ENCODE measurements around the gene GNPTAB. TPM values are rescaled to one million over a fixed set of nuclear protein-coding genes. Genes with fewer than 3 reads are reported as not detected.

GNPTAB gene
- total and polyA plus RNA-seq, 2 of the 13 experiments (the other 11 are each of a cell fraction or from before 2014, with no cell fraction given): 13.6 to 19.4 TPM

DNA sequence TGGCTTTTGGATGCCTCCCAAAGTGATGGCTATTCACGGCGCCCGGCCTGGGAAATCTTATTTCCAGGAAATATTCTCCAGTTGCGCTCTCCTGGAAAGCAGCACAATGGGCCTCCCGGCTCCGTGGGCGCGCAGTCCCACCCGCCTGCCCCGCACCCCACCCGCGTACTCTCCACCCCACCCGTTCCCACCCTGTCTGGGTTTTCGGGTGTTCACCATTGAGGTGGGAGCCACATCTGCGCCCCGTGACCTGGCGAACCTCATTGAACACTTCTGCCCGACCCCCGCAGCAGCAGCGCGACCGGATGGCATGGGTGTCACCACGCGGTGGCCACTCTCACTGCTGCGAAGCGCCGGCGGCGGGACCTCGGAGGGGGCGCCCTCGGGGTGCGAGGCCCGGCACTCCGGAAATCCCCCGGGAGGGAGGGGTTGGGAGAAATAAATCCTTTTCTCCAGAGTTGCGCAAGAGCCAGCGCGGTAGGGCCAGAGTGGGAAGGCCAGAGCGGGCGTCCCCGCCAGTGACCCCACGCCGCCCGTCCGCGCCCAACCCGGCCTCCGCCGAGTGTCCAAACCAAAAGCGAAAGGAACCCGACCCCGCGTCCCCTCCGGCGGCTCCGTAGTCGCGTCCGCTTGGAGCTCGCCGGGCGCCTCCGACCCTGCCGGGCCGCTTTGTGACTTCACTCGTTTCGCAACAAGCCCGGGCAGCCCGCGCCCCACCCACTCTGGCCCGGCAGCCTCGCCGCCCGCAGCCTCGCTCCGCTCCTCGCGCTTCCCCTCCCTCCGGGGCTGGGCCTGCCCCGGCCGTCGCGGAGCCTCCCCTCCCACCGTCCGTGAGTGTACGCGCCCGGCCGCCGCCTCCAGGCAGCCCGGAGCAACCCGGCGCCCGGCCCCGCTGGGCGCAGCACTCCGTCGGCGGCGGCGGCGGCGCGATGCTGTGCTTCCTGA is 46.4 kb upstream of the GNPTAB start, which contains the start of gene DRAM1 (continued):
- TF ChIP-seq, protein P1, sequence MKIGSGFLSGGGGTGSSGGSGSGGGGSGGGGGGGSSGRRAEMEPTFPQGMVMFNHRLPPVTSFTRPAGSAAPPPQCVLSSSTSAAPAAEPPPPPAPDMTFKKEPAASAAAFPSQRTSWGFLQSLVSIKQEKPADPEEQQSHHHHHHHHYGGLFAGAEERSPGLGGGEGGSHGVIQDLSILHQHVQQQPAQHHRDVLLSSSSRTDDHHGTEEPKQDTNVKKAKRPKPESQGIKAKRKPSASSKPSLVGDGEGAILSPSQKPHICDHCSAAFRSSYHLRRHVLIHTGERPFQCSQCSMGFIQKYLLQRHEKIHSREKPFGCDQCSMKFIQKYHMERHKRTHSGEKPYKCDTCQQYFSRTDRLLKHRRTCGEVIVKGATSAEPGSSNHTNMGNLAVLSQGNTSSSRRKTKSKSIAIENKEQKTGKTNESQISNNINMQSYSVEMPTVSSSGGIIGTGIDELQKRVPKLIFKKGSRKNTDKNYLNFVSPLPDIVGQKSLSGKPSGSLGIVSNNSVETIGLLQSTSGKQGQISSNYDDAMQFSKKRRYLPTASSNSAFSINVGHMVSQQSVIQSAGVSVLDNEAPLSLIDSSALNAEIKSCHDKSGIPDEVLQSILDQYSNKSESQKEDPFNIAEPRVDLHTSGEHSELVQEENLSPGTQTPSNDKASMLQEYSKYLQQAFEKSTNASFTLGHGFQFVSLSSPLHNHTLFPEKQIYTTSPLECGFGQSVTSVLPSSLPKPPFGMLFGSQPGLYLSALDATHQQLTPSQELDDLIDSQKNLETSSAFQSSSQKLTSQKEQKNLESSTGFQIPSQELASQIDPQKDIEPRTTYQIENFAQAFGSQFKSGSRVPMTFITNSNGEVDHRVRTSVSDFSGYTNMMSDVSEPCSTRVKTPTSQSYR (CRISPR knock-in tag; IDR thresholded peaks at IDR 0.05; ENCODE audit: borderline replicate concordance): no peak; the same call in 1 of the 2 replicates
- TF ChIP-seq MED13 (CRISPR knock-in tag; IDR thresholded peaks at IDR 0.05) (peak; percentile 80; the same call in 1 of the 2 replicates), ZIK1 (CRISPR knock-in tag; IDR thresholded peaks at IDR 0.05; ENCODE audit: borderline replicate concordance, low read depth) (peak; percentile 73; the same call in 1 of the 2 replicates), ARNTL (CRISPR knock-in tag; IDR thresholded peaks at IDR 0.05) (peak; percentile 68), ZNF878 (CRISPR knock-in tag; IDR thresholded peaks at IDR 0.05) (peak; percentile 81), YY1 (IDR thresholded peaks at IDR 0.05; ENCODE audit: insufficient read depth, insufficient replicate concordance, low read depth, low read length) (no peak), MTF1 (CRISPR knock-in tag; IDR thresholded peaks at IDR 0.05) (no peak), FOSL2 (CRISPR knock-in tag; IDR thresholded peaks at IDR 0.05) (no peak), ZNF33A (CRISPR knock-in tag; IDR thresholded peaks at IDR 0.05; ENCODE audit: borderline replicate concordance) (0 out of 2 replicates have a peak, but pooled peaks have one; percentile 50), ZNF124 (CRISPR knock-in tag; IDR thresholded peaks at IDR 0.05) (peak; percentile 82), PHF5A (CRISPR knock-in tag; IDR thresholded peaks at IDR 0.05; ENCODE audit: low read depth, unreplicated experiment) (peak; percentile 47), ZNF264 (CRISPR knock-in tag; IDR thresholded peaks at IDR 0.05) (no peak)
- TF ChIP-seq, protein P2, sequence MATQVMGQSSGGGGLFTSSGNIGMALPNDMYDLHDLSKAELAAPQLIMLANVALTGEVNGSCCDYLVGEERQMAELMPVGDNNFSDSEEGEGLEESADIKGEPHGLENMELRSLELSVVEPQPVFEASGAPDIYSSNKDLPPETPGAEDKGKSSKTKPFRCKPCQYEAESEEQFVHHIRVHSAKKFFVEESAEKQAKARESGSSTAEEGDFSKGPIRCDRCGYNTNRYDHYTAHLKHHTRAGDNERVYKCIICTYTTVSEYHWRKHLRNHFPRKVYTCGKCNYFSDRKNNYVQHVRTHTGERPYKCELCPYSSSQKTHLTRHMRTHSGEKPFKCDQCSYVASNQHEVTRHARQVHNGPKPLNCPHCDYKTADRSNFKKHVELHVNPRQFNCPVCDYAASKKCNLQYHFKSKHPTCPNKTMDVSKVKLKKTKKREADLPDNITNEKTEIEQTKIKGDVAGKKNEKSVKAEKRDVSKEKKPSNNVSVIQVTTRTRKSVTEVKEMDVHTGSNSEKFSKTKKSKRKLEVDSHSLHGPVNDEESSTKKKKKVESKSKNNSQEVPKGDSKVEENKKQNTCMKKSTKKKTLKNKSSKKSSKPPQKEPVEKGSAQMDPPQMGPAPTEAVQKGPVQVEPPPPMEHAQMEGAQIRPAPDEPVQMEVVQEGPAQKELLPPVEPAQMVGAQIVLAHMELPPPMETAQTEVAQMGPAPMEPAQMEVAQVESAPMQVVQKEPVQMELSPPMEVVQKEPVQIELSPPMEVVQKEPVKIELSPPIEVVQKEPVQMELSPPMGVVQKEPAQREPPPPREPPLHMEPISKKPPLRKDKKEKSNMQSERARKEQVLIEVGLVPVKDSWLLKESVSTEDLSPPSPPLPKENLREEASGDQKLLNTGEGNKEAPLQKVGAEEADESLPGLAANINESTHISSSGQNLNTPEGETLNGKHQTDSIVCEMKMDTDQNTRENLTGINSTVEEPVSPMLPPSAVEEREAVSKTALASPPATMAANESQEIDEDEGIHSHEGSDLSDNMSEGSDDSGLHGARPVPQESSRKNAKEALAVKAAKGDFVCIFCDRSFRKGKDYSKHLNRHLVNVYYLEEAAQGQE (IDR thresholded peaks at IDR 0.05; ENCODE audit: borderline replicate concordance in 1 of 2, low read depth in 1 of 2, low read length in 2 of 2): peak in 1 of 2 experiments; percentile 37; a peak in 1 of 4 replicates
- TF ChIP-seq, protein P3, sequence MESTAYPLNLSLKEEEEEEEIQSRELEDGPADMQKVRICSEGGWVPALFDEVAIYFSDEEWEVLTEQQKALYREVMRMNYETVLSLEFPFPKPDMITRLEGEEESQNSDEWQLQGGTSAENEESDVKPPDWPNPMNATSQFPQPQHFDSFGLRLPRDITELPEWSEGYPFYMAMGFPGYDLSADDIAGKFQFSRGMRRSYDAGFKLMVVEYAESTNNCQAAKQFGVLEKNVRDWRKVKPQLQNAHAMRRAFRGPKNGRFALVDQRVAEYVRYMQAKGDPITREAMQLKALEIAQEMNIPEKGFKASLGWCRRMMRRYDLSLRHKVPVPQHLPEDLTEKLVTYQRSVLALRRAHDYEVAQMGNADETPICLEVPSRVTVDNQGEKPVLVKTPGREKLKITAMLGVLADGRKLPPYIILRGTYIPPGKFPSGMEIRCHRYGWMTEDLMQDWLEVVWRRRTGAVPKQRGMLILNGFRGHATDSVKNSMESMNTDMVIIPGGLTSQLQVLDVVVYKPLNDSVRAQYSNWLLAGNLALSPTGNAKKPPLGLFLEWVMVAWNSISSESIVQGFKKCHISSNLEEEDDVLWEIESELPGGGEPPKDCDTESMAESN (CRISPR knock-in tag; conservative IDR thresholded peaks at IDR 0.05): peak; percentile 37; the same call in 1 of the 2 replicates
